Mesendoderm (in vitro differentiated cells): ENCODE measurements around the gene DISC1.

Experiments
- DNase-seq: peaks from one replicate; pipeline ENCODE4 v3.0.0; 2013
- H2AK5ac ChIP-seq: 2 replicates; pipeline ENCODE4 v1.6.1; 2013; ENCODE audit warnings: low read length, inconsistent platforms
- H2BK120ac ChIP-seq: 2 replicates; pipeline ENCODE4 v1.6.1; 2013; ENCODE audit warnings: low read depth, mild to moderate bottlenecking, low read length, moderate library complexity, mixed read lengths
- H2BK15ac ChIP-seq: replicated peaks from 2 replicates; pipeline ENCODE4 v1.6.1; 2013; ENCODE audit warnings: low read depth, mild to moderate bottlenecking, moderate library complexity
- H2BK5ac ChIP-seq: 2 replicates; pipeline ENCODE4 v1.6.1; 2013; ENCODE audit warnings: low read length, inconsistent platforms
- H3K18ac ChIP-seq: 2 replicates; pipeline ENCODE4 v1.6.1; 2013; ENCODE audit warnings: mild to moderate bottlenecking, low read length, mixed read lengths
- H3K23ac ChIP-seq: one replicate; pipeline ENCODE4 v1.6.1; 2013; ENCODE audit warnings: low read length
- H3K27ac ChIP-seq: 2 replicates; pipeline ENCODE4 v1.5.1; 2013; ENCODE audit warnings: low read depth, mild to moderate bottlenecking, inconsistent platforms, low read length, moderate library complexity
- H3K27me3 ChIP-seq: 2 replicates; pipeline ENCODE4 v1.6.1; 2013; ENCODE audit warnings: low read length, control low read depth, mild to moderate bottlenecking, inconsistent platforms; ENCODE audit not compliant: insufficient read depth, poor library complexity
- H3K36me3 ChIP-seq: 2 replicates; pipeline ENCODE4 v1.6.1; 2013; ENCODE audit warnings: low read length, inconsistent platforms; ENCODE audit not compliant: control insufficient read depth, insufficient read depth
- H3K4ac ChIP-seq: one replicate; pipeline ENCODE4 v1.6.1; 2013; ENCODE audit warnings: low read depth, mild to moderate bottlenecking, low read length, moderate library complexity
- H3K4me1 ChIP-seq: 2 replicates; pipeline ENCODE4 v1.6.1; 2013; ENCODE audit warnings: low read depth, low read length, inconsistent platforms; ENCODE audit not compliant: control insufficient read depth
- H3K4me2 ChIP-seq: 2 replicates; pipeline ENCODE4 v1.6.1; 2013; ENCODE audit warnings: low read length
- H3K4me3 ChIP-seq: 2 replicates; pipeline ENCODE4 v1.5.1; 2013; ENCODE audit warnings: mild to moderate bottlenecking, low read length
- H3K56ac ChIP-seq: one replicate; pipeline ENCODE4 v1.6.1; 2013; ENCODE audit warnings: low read length
- H3K79me1 ChIP-seq: 2 replicates; pipeline ENCODE4 v1.6.1; 2013; ENCODE audit warnings: low read length, inconsistent platforms
- H3K79me2 ChIP-seq: 2 replicates; pipeline ENCODE4 v1.6.1; 2013; ENCODE audit warnings: mild to moderate bottlenecking, low read length; ENCODE audit not compliant: control insufficient read depth, insufficient read depth
- H3K9ac ChIP-seq: 2 replicates; pipeline ENCODE4 v1.6.1; 2013; ENCODE audit warnings: low read length, inconsistent platforms
- H4K5ac ChIP-seq: one replicate; pipeline ENCODE4 v1.6.1; 2013; ENCODE audit warnings: low read length
- H4K8ac ChIP-seq: one replicate; pipeline ENCODE4 v1.6.1; 2013; ENCODE audit warnings: low read depth, mild to moderate bottlenecking, control low read depth, low read length, moderate library complexity
- WGBS: extraction: QIAGEN DNeasy Blood & Tissue Kit; methylation state at CpG from one replicate; pipeline ENCODE4 v1.1.7; 2013; ENCODE audit warnings: low lambda C conversion rate, missing lambda C conversion rate; ENCODE audit not compliant: insufficient coverage; ENCODE audit errors: extremely low coverage; 5-methylcytosine and 5-hydroxymethylcytosine counted together

DISC1 gene

GRCh38 chr1:232059726-232060374 lies 433.3 kb downstream of the DISC1 start:
- no peak for DNase-seq
- H2BK5ac ChIP-seq: no peak overlapping the region

DNA sequence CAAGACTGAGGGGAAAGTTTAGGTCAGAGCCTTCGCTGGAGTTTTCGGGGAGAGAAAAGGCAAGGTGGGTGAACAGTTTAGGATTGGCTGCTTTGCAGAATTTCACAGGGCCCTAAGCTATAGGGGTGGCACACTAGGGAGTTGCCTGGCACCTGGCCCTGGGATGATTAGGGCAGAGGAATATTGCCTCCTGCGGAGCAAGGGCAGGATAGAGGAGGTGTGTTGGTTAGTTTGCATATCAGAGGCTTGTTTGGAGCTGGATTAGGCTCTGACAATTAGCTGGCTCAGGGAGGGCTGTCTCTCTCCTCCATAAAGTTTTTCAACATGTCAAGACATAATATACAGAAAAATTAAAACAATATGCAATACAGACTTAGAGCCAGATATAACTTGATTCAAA lies 436.4 kb downstream of the DISC1 start:
- Histone ChIP-seq H3K9ac (no peak overlapping the region), H3K4ac (no peak overlapping the region), H3K23ac (no peak overlapping the region), H2BK120ac (no peak overlapping the region), H2BK5ac (no peak overlapping the region), H3K4me3 (no peak overlapping the region), H3K79me2 (no peaks in the 10 kb centered on the region), H2AK5ac (no peak overlapping the region), H3K4me2 (no peak overlapping the region), H3K18ac (peak overlapping the region; percentile 29), H3K27ac (no peak overlapping the region), H2BK15ac (no peak overlapping the region), H3K79me1 (no peaks in the 10 kb centered on the region), H3K4me1 (peaks cover 7% of the 10 kb centered on the region), H3K56ac (no peak overlapping the region), H4K8ac (no peak overlapping the region), H3K27me3 (no peaks in the 10 kb centered on the region), H4K5ac (no peak overlapping the region), H3K36me3 (no peaks in the 10 kb centered on the region)
- DNase-seq: peak; percentile 59
- no CpG with 5 or more reads among the region's 3 CpGs for WGBS

More at GRCh38 chr1:232059726-232060374, 433.3 kb downstream of the DISC1 start:
- H3K56ac ChIP-seq: no peak overlapping the region
- whole genome bisulfite sequencing: no CpG with 5 or more reads among the region's 8 CpGs
- H3K18ac ChIP-seq: no peak overlapping the region
- no peak overlapping the region for H2BK15ac ChIP-seq
- no peak overlapping the region for H4K8ac ChIP-seq
- no peak overlapping the region for H3K4me3 ChIP-seq
- H3K36me3 ChIP-seq: no peaks in the 10 kb centered on the region
- no peak overlapping the region for H3K4ac ChIP-seq
- H4K5ac ChIP-seq: no peak overlapping the region
- no peak overlapping the region for H2BK120ac ChIP-seq
- H3K79me1 ChIP-seq: no peaks in the 10 kb centered on the region
- H3K27ac ChIP-seq: no peak overlapping the region
- H3K79me2 ChIP-seq: no peaks in the 10 kb centered on the region
- peak overlapping the region; percentile 90 for H2AK5ac ChIP-seq
- H3K9ac ChIP-seq: no peak overlapping the region
- H3K27me3 ChIP-seq: no peaks in the 10 kb centered on the region
- H3K23ac ChIP-seq: no peak overlapping the region
- H3K4me2 ChIP-seq: no peak overlapping the region
- H3K4me1 ChIP-seq: peaks cover 7% of the 10 kb centered on the region

DNA sequence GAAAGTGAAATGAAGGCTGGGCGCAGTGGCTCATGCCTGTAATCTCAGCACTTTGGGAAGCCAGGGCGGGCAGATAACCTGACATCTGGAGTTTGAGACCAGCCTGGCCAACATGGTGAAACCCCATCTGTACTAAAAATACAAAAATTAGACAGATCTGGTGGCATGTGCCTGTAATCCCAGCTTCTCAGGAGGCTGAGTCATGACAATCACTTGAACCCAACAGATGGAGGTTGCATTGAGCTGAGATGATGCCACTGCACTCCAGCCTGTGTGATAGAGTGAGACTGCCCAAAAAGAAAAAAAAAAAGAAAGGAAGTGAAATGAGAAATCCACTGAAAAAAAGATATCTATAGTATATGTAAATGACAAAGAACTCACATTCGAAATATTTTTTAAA lies 439.9 kb downstream of the DISC1 start:
- Histone ChIP-seq H2BK120ac (no peak overlapping the region), H3K9ac (no peak overlapping the region), H2BK15ac (no peak overlapping the region), H2AK5ac (no peak overlapping the region), H3K18ac (no peak overlapping the region), H3K4me3 (no peak overlapping the region), H3K27me3 (no peaks in the 10 kb centered on the region), H3K79me2 (no peaks in the 10 kb centered on the region), H4K8ac (no peak overlapping the region), H3K36me3 (no peaks in the 10 kb centered on the region), H2BK5ac (no peak overlapping the region), H3K4me1 (peaks cover 3% of the 10 kb centered on the region), H3K79me1 (no peaks in the 10 kb centered on the region), H3K23ac (no peak overlapping the region), H4K5ac (no peak overlapping the region), H3K27ac (no peak overlapping the region), H3K56ac (no peak overlapping the region), H3K4ac (no peak overlapping the region), H3K4me2 (no peak overlapping the region)
- no CpG with 5 or more reads among the region's 3 CpGs for WGBS
- DNase-seq: no peak

- no peaks in the 10 kb centered on the region for H3K79me2 ChIP-seq
- H3K27me3 ChIP-seq: no peaks in the 10 kb centered on the region
- H3K36me3 ChIP-seq: no peaks in the 10 kb centered on the region
- no peak overlapping the region for H3K18ac ChIP-seq
- no peak overlapping the region for H3K4me2 ChIP-seq
- no peak overlapping the region for H2BK120ac ChIP-seq
- H3K27ac ChIP-seq: no peak overlapping the region
- H3K56ac ChIP-seq: no peak overlapping the region
- no peak overlapping the region for H4K5ac ChIP-seq
- no peaks in the 10 kb centered on the region for H3K4me1 ChIP-seq
- no peak overlapping the region for H4K8ac ChIP-seq
- H3K23ac ChIP-seq: no peak overlapping the region
- no CpG with 5 or more reads among the region's 1 CpG for WGBS
- no peak overlapping the region for H2BK5ac ChIP-seq
- H2BK15ac ChIP-seq: no peak overlapping the region
- DNase-seq: no peak
- H3K79me1 ChIP-seq: no peaks in the 10 kb centered on the region
- H2AK5ac ChIP-seq: no peak overlapping the region
- no peak overlapping the region for H3K4ac ChIP-seq
- no peak overlapping the region for H3K9ac ChIP-seq
- no peak overlapping the region for H3K4me3 ChIP-seq
Measured at GRCh38 chr1:232074265-232074664, 447.7 kb downstream of the DISC1 start.

- Histone ChIP-seq H2BK120ac (no peak overlapping the region), H3K4me1 (no peaks in the 10 kb centered on the region), H3K9ac (no peak overlapping the region), H3K27ac (no peak overlapping the region), H3K4me2 (no peak overlapping the region), H2BK5ac (no peak overlapping the region), H3K79me1 (no peaks in the 10 kb centered on the region), H3K18ac (no peak overlapping the region), H3K56ac (no peak overlapping the region), H3K79me2 (no peaks in the 10 kb centered on the region), H3K36me3 (no peaks in the 10 kb centered on the region), H2BK15ac (no peak overlapping the region), H4K5ac (no peak overlapping the region), H3K4ac (no peak overlapping the region), H3K27me3 (no peaks in the 10 kb centered on the region), H3K4me3 (no peak overlapping the region), H2AK5ac (no peak overlapping the region), H3K23ac (no peak overlapping the region), H4K8ac (no peak overlapping the region)
- no peak for DNase-seq
- no CpG with 5 or more reads among the region's 1 CpG for WGBS
Measured at GRCh38 chr1:232077809-232078208, 451.2 kb downstream of the DISC1 start.
